UCSD-AML1 (cell line): ENCODE measurements around the gene FGD6.
"Not testable (repeated sequence)": the region's sequence is repeated elsewhere in the genome, so short reads cannot be mapped to it uniquely, and the experiment has no call there.

ENCODE experiments used
- DNase-seq: peaks from one replicate; lab custom pipeline; 2025; ENCODE audit not compliant: unreplicated experiment; lab: John Stamatoyannopoulos, UW

Gene FGD6

GRCh38 chr12:95095866-95096265 lies 121.4 kb downstream of the FGD6 start:
- DNase-seq: not testable (repeated sequence)

- DNase-seq: no peak
Observed at GRCh38 chr12:95089462-95089861, 127.8 kb downstream of the FGD6 start.

GRCh38 chr12:95088379-95088778 lies 128.9 kb downstream of the FGD6 start:
- no peak for DNase-seq

- DNase-seq: no peak
Observed at GRCh38 chr12:95085612-95086011, 131.7 kb downstream of the FGD6 start.

- DNase-seq: no peak
Observed at GRCh38 chr12:95083938-95084337, 133.3 kb downstream of the FGD6 start.

- DNase-seq: no peak
Observed at GRCh38 chr12:95083471-95083870, 133.8 kb downstream of the FGD6 start.

GRCh38 chr12:95077341-95077740 lies 139.9 kb downstream of the FGD6 start:
- DNase-seq: no peak

GRCh38 chr12:95074766-95075165 lies 142.5 kb downstream of the FGD6 start:
- no peak for DNase-seq

- DNase-seq: no peak
Observed at GRCh38 chr12:95073698-95074520, 143.4 kb downstream of the FGD6 start.

GRCh38 chr12:95072900-95073697 lies 144.2 kb downstream of the FGD6 start, which contains the start of gene NR2C1:
NR2C1 (minus strand) TSS chr12:95073618; CDS start chr12:95067384, 6,234 bp downstream.
- peak; percentile 95 for DNase-seq

GRCh38 chr12:95070378-95070777 lies 146.9 kb downstream of the FGD6 start:
- DNase-seq: no peak

- no peak for DNase-seq
Observed at GRCh38 chr12:95066091-95066855, 151.0 kb downstream of the FGD6 start.

- DNase-seq: no peak
Observed at GRCh38 chr12:95060951-95061350, 156.3 kb downstream of the FGD6 start.

- DNase-seq: no peak
Observed at GRCh38 chr12:95059984-95060383, 157.3 kb downstream of the FGD6 start.

- no peak for DNase-seq
Observed at GRCh38 chr12:95057424-95057823, 159.8 kb downstream of the FGD6 start.

- DNase-seq: no peak
Observed at GRCh38 chr12:95055057-95055456, 162.2 kb downstream of the FGD6 start.

- DNase-seq: no peak
Observed at GRCh38 chr12:95054206-95054605, 163.1 kb downstream of the FGD6 start.

- DNase-seq: no peak
Observed at GRCh38 chr12:95051241-95051640, 166.0 kb downstream of the FGD6 start.

GRCh38 chr12:95037906-95038305 lies 179.4 kb downstream of the FGD6 start:
- DNase-seq: no peak

GRCh38 chr12:95034750-95035149 lies 182.5 kb downstream of the FGD6 start:
- DNase-seq: no peak
